IMR-90 (cell line): ENCODE measurements around the gene ANKMY1. TPM values are rescaled to one million over a fixed set of nuclear protein-coding genes. Genes with fewer than 3 reads are reported as not detected.

ENCODE experiments used
- ATAC-seq: fragments of 200-7000 bp; cut with Tn5 transposase; 2 replicates; pipeline ENCODE4 v1.9.1; 2020; ENCODE audit warnings: low read depth, mild to moderate bottlenecking, moderate library complexity
- BruUV-seq: library from RNA; stranded (reverse); fragments of 400-500 nt; replicated peaks from 2 replicates; lab custom pipeline; 2021; lab: Mats Ljungman, UMichigan
- CTCF ChIA-PET: fragments of 300-600 bp; formaldehyde crosslinking; extraction: SDS; loops from one replicate; lab custom pipeline; 2021; ENCODE audit warnings: antibody characterized with exemption; lab: Yijun Ruan, JAX
- POLR2A ChIA-PET: fragments of 300-600 bp; sonication (Branson Sonifier 250); formaldehyde crosslinking; loops from one replicate; lab custom pipeline; 2022; ENCODE audit warnings: antibody characterized with exemption; ENCODE audit not compliant: unreplicated experiment; lab: Charles Lee
- DNase-seq: peaks from one replicate; pipeline ENCODE4 v3.0.0; 2013
- H2AFZ ChIP-seq: replicated peaks from 2 replicates; pipeline ENCODE3; 2013; ENCODE audit warnings: low read length, mild to moderate bottlenecking; ENCODE audit not compliant: poor library complexity
- H2AK5ac ChIP-seq: 2 replicates; pipeline ENCODE4 v1.6.1; 2013; ENCODE audit warnings: low read depth, low read length, inconsistent platforms
- H2AK9ac ChIP-seq: replicated peaks from 2 replicates; pipeline ENCODE3; 2013; ENCODE audit warnings: mild to moderate bottlenecking, low read depth, low read length, moderate library complexity; ENCODE audit not compliant: poor library complexity
- H2BK120ac ChIP-seq: 2 replicates; pipeline ENCODE4 v1.6.1; 2013; ENCODE audit warnings: low read depth, low read length, inconsistent platforms
- H2BK15ac ChIP-seq: 3 replicates; pipeline ENCODE4 v1.6.1; 2013; ENCODE audit warnings: low read depth, low read length, inconsistent platforms
- H2BK20ac ChIP-seq: 2 replicates; pipeline ENCODE4 v1.6.1; 2013; ENCODE audit warnings: low read depth, mild to moderate bottlenecking, inconsistent platforms, low read length, moderate library complexity
- H2BK5ac ChIP-seq: 2 replicates; pipeline ENCODE4 v1.6.1; 2013; ENCODE audit warnings: mild to moderate bottlenecking, low read depth, low read length, inconsistent platforms; ENCODE audit not compliant: poor library complexity, severe bottlenecking
- H3K14ac ChIP-seq: replicated peaks from 2 replicates; pipeline ENCODE4 v1.6.1; 2013; ENCODE audit warnings: low read depth, low read length, inconsistent platforms
- H3K18ac ChIP-seq: 2 replicates; pipeline ENCODE4 v1.6.1; 2013; ENCODE audit warnings: low read depth, low read length, control low read depth
- H3K23ac ChIP-seq: 2 replicates; pipeline ENCODE4 v1.6.1; 2013; ENCODE audit warnings: low read depth, low read length, inconsistent platforms
- H3K27ac ChIP-seq: 2 replicates; pipeline ENCODE4 v1.5.1; 2013; ENCODE audit warnings: mild to moderate bottlenecking, control low read depth, low read length; ENCODE audit not compliant: insufficient read depth
- H3K27me3 ChIP-seq: 2 replicates; pipeline ENCODE4 v1.6.1; 2013; ENCODE audit warnings: low read length; ENCODE audit not compliant: control insufficient read depth, insufficient read depth
- H3K36me3 ChIP-seq: 2 replicates; pipeline ENCODE4 v1.6.1; 2013; ENCODE audit warnings: low read length, mixed read lengths; ENCODE audit not compliant: control insufficient read depth, insufficient read depth
- H3K4ac ChIP-seq: 2 replicates; pipeline ENCODE4 v1.6.1; 2013; ENCODE audit warnings: low read depth, low read length, inconsistent platforms
- H3K4me1 ChIP-seq: 2 replicates; pipeline ENCODE4 v1.6.1; 2013; ENCODE audit warnings: low read length, mixed read lengths; ENCODE audit not compliant: control insufficient read depth, insufficient read depth
- H3K4me2 ChIP-seq: 2 replicates; pipeline ENCODE4 v1.6.1; 2013; ENCODE audit warnings: low read depth, mild to moderate bottlenecking, control low read depth, low read length, moderate library complexity
- H3K4me3 ChIP-seq: 2 replicates; pipeline ENCODE4 v1.5.1; 2013; ENCODE audit warnings: low read depth, mild to moderate bottlenecking, control low read depth, low read length, moderate library complexity; ENCODE audit not compliant: insufficient read depth
- H3K56ac ChIP-seq: 2 replicates; pipeline ENCODE4 v1.6.1; 2013; ENCODE audit warnings: low read length, inconsistent platforms; ENCODE audit not compliant: insufficient read depth; ENCODE audit errors: extremely low read depth
- H3K79me1 ChIP-seq, 2 experiments: 2 replicates each; pipeline ENCODE4 v1.6.1; 2013; ENCODE audit warnings: low read length in 2 of 2, inconsistent platforms in 1 of 2, low read depth in 1 of 2
- H3K9ac ChIP-seq: 2 replicates; pipeline ENCODE4 v1.6.1; 2013; ENCODE audit warnings: low read depth, low read length, control low read depth
- H3K9me1 ChIP-seq: 2 replicates; pipeline ENCODE4 v1.6.1; 2013; ENCODE audit warnings: low read length, inconsistent platforms; ENCODE audit not compliant: insufficient read depth
- H3K9me3 ChIP-seq: 2 replicates; pipeline ENCODE4 v1.6.1; 2013; ENCODE audit warnings: low read length; ENCODE audit not compliant: control insufficient read depth, insufficient read depth
- H4K20me1 ChIP-seq: 2 replicates; pipeline ENCODE4 v1.6.1; 2013; ENCODE audit warnings: low read length, inconsistent platforms; ENCODE audit not compliant: insufficient read depth
- H4K5ac ChIP-seq: 2 replicates; pipeline ENCODE4 v1.6.1; 2013; ENCODE audit warnings: mild to moderate bottlenecking, low read depth, low read length, control low read depth
- H4K8ac ChIP-seq, 2 experiments: 2 replicates each; pipeline ENCODE4 v1.6.1; 2013; ENCODE audit warnings: low read depth in 2 of 2, low read length in 2 of 2, control low read depth in 1 of 2, inconsistent platforms in 1 of 2
- H4K91ac ChIP-seq: 2 replicates; pipeline ENCODE4 v1.6.1; 2013; ENCODE audit warnings: low read depth, low read length, inconsistent platforms; ENCODE audit not compliant: insufficient read depth
- BHLHE40 ChIP-seq: fragments of 150-350 bp; IDR thresholded peaks from 2 replicates; pipeline ENCODE4 v1.6.1; 2016; ENCODE audit warnings: mild to moderate bottlenecking, low read depth, low read length
- CEBPB ChIP-seq: IDR thresholded peaks from 2 replicates; pipeline ENCODE4 v1.6.1; 2012; ENCODE audit warnings: low read depth, low read length, improper control_type of control experiment
- CHD1 ChIP-seq: IDR thresholded peaks from 2 replicates; pipeline ENCODE4 v1.6.1; 2012; ENCODE audit warnings: low read depth, low read length, improper control_type of control experiment
- CTCF ChIP-seq: conservative IDR thresholded peaks from 2 replicates; pipeline ENCODE4 v1.5.1; 2012; ENCODE audit warnings: mild to moderate bottlenecking, low read depth, low read length, improper control_type of control experiment
- ELK1 ChIP-seq: fragments of 150-350 bp; IDR thresholded peaks from 2 replicates; pipeline ENCODE4 v1.6.1; 2016; ENCODE audit warnings: low read depth, mild to moderate bottlenecking, low read length, moderate library complexity, borderline replicate concordance
- FOS ChIP-seq: fragments of 150-350 bp; IDR thresholded peaks from 2 replicates; pipeline ENCODE4 v1.6.1; 2016; ENCODE audit warnings: low read depth, low read length
- MAFK ChIP-seq: IDR thresholded peaks from 2 replicates; pipeline ENCODE4 v1.6.1; 2012; ENCODE audit warnings: low read depth, low read length, improper control_type of control experiment
- MAZ ChIP-seq: IDR thresholded peaks from 2 replicates; pipeline ENCODE4 v1.6.1; 2012; ENCODE audit warnings: low read depth, mild to moderate bottlenecking, low read length, improper control_type of control experiment, moderate library complexity, borderline replicate concordance
- MXI1 ChIP-seq: IDR thresholded peaks from 2 replicates; pipeline ENCODE4 v1.6.1; 2012; ENCODE audit warnings: low read depth, mild to moderate bottlenecking, low read length, moderate library complexity, borderline replicate concordance
- NFE2L2 ChIP-seq: fragments of 150-350 bp; IDR thresholded peaks from 2 replicates; pipeline ENCODE4 v1.6.1; 2016; ENCODE audit warnings: low read depth, mild to moderate bottlenecking, low read length
- POLR2A ChIP-seq: IDR thresholded peaks from 2 replicates; pipeline ENCODE4 v1.6.1; 2012; ENCODE audit warnings: mild to moderate bottlenecking, low read depth, low read length
- RAD21 ChIP-seq: IDR thresholded peaks from 2 replicates; pipeline ENCODE4 v1.6.1; 2012; ENCODE audit warnings: low read length, improper control_type of control experiment
- RCOR1 ChIP-seq: IDR thresholded peaks from 2 replicates; pipeline ENCODE4 v1.6.1; 2012; ENCODE audit warnings: mild to moderate bottlenecking, low read length, improper control_type of control experiment; ENCODE audit not compliant: insufficient replicate concordance
- RFX5 ChIP-seq: IDR thresholded peaks from 2 replicates; pipeline ENCODE4 v1.8.0; 2012; ENCODE audit warnings: low read depth, mild to moderate bottlenecking, low read length, moderate library complexity
- SMC3 ChIP-seq: fragments of 150-350 bp; IDR thresholded peaks from 2 replicates; pipeline ENCODE4 v1.6.1; 2016; ENCODE audit warnings: low read depth, mild to moderate bottlenecking, antibody characterized with exemption, low read length, moderate library complexity
- USF2 ChIP-seq: fragments of 150-350 bp; IDR thresholded peaks from 2 replicates; pipeline ENCODE4 v1.6.1; 2017; ENCODE audit warnings: mild to moderate bottlenecking, antibody characterized with exemption, low read length, low read depth
- WGBS, 2 experiments: methylation state at CpG; one replicate each; pipeline versions ENCODE4 v1.1.5 to v1.1.7; 2013; ENCODE audit warnings: missing lambda C conversion rate in 2 of 2; ENCODE audit not compliant: insufficient read length in 1 of 2; ENCODE audit errors: extremely low coverage in 2 of 2; 5-methylcytosine and 5-hydroxymethylcytosine counted together
- dilution Hi-C: fragments of 300-500 bp; cut with HindIII; formaldehyde crosslinking; loops from one replicate; pipeline ENCODE4 v1.14.3; 2018; ENCODE audit warnings: low sequenced_read_pairs; ENCODE audit not compliant: unreplicated experiment
- in situ Hi-C: fragments of 300-500 bp; cut with MboI; formaldehyde crosslinking; loops from 3 replicates; pipeline ENCODE4 v1.14.3; 2019; ENCODE audit warnings: low sequenced_read_pairs, inconsistent platforms, mixed read lengths
- intact Hi-C: fragments of 100-400 bp; cut with micrococcal nuclease; formaldehyde crosslinking; loops from 2 replicates; pipeline ENCODE4 v1.10.0; 2022
- polyA plus RNA-seq, 3 experiments: library from polyadenylated mRNA; depleted of rRNA; stranded (reverse); fragments of >200 nt; gene quantifications; 2 replicates each; pipeline ENCODE4 v1.2.3, GENCODE V29; 2012; ENCODE audit warnings: low replicate concordance in 1 of 3
- total RNA-seq: library from RNA; depleted of rRNA; stranded (reverse); fragments of >200 nt; gene quantifications from 2 replicates; pipeline ENCODE4 v1.2.3, GENCODE V29; 2012

ANKMY1 gene
- total and polyA plus RNA-seq, 2 of the 4 experiments (the other 2 are of a cell fraction) = 2.9 to 5.5 TPM

- peaks cover 21% of the 10 kb centered on the region for H3K36me3 ChIP-seq
- no TSS peak for BruUV-seq
- dilution Hi-C loops = no loop called here
- H3K4ac ChIP-seq = no peak overlapping the region
- H2AK9ac ChIP-seq = no peak overlapping the region
- peaks cover 0 to 7% of the 10 kb centered on the region in 2 experiments; a peak in 1 of 4 replicates for H3K79me1 ChIP-seq
- no peaks in the 10 kb centered on the region; the same call in 1 of the 2 replicates for H4K20me1 ChIP-seq
- H3K9me3 ChIP-seq = no peaks in the 10 kb centered on the region
- H3K27ac ChIP-seq = no peak overlapping the region
- TF ChIP-seq RFX5 (no peak), SMC3 (no peak), RCOR1 (no peak), NFE2L2 (no peak), BHLHE40 (no peak), MAZ (no peak), FOS (no peak), RAD21 (no peak), CHD1 (no peak), CTCF (no peak), POLR2A (no peak), MAFK (no peak), ELK1 (no peak), CEBPB (no peak), MXI1 (no peak), USF2 (no peak)
- no peak overlapping the region for H4K8ac ChIP-seq
- no peak overlapping the region for H2BK20ac ChIP-seq
- ChIA-PET POLR2A (no interaction called here), CTCF (no interaction called here)
- no peak overlapping the region for H2BK5ac ChIP-seq
- no peak overlapping the region for H2AFZ ChIP-seq
- no peaks in the 10 kb centered on the region for H3K4me1 ChIP-seq
- H3K56ac ChIP-seq = no peak overlapping the region
- intact Hi-C loops = no loop called here
- in situ Hi-C loops = no loop called here
- no peaks in the 10 kb centered on the region for H3K27me3 ChIP-seq
- no peak overlapping the region for H4K5ac ChIP-seq
- no peak overlapping the region for H3K4me2 ChIP-seq
- no peaks in the 10 kb centered on the region for H3K9me1 ChIP-seq
- H2AK5ac ChIP-seq = no peak overlapping the region
- no peak for DNase-seq
- no peak overlapping the region for H3K23ac ChIP-seq
- no peak overlapping the region for H3K18ac ChIP-seq
- 98% methylated on average over 9 of the region's 17 CpGs; no CpG with 5 or more reads in 1 of the 2 experiments for WGBS, 2 experiments
- H3K4me3 ChIP-seq = no peak overlapping the region
- H4K91ac ChIP-seq = no peak overlapping the region
- no peak overlapping the region for H2BK15ac ChIP-seq
- H3K14ac ChIP-seq = no peak overlapping the region
- no peak overlapping the region for H2BK120ac ChIP-seq
- no peak for ATAC-seq
- no peak overlapping the region for H3K9ac ChIP-seq
Observed at GRCh38 chr2:240598311-240598911, 40.6 kb upstream of the ANKMY1 start.
